GM12874 (cell line): Measurements from ENCODE around the gene MYO1A.

Experiments used
- CTCF ChIP-seq: IDR thresholded peaks from 2 replicates; pipeline ENCODE4 v1.5.1; 2011; ENCODE audit warnings: low read depth, mild to moderate bottlenecking, control low read depth, low read length, moderate library complexity; ENCODE audit not compliant: insufficient read depth

MYO1A gene

GRCh38 chr12:57040211-57040610 is 9.7 kb downstream of the MYO1A start:
- no peak for TF ChIP-seq CTCF

DNA sequence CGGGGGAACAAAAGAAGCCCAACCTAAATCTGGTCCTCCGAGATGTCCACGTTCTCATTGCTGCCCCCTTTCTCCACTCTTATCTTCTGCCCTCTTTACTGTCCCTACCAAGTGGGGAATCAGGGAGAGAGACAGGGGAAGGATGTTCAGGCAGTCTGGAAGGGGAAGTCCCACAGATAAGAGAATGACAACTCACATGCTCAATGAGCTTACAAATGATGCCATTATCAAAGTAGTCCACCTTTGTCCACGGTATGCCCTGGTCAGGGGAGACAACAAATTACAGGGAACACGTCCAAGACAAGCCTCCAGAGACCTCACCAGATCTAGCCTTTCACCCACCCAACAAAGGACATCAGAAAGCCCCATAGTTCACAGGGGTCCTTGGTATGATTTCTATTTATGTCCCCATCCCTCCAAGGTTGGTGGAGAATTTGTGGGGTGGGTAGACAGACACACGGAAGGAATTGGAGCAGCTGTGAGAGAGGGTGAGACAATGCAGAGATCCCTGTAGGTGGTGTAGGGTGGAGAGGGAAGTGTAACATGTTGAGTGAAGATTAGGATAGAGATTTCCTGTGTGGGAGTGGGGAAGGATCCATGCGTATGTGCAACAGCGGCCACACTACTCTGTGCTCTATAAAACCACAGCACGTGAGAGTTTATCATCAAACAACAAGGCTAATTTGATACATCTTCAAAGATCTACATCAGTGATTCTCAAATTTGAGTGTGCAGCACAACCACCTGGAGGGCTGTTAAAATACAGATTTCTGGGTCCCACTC is 10.7 kb downstream of the MYO1A start:
- no peak for TF ChIP-seq CTCF

- no peak for TF ChIP-seq CTCF
Observed at GRCh38 chr12:57037264-57037663, 12.7 kb downstream of the MYO1A start.

GRCh38 chr12:57033431-57033830 is 16.5 kb downstream of the MYO1A start:
- TF ChIP-seq CTCF: no peak

DNA sequence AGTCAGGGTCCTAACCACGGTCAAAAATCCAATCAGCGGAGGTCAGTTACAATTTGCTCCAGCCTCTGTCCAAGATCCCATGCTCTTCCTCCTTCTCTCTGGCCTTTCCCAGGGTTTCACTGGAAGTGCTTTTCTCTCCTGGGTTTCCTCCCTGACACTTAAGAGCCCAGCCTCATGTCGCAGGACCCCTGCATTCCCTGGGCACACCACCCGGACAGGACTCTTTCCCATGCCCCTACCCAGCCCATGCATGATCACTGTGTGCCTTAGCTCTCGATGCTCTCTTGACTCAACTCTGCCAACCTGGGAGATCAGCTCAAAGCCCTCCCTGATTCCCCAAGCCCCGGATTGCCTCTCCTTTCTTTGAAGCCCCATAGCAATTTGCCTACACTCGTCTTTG is 18.1 kb downstream of the MYO1A start:
- no peak for TF ChIP-seq CTCF

- no peak for TF ChIP-seq CTCF
Observed at GRCh38 chr12:57031138-57031725, 18.7 kb downstream of the MYO1A start.

DNA sequence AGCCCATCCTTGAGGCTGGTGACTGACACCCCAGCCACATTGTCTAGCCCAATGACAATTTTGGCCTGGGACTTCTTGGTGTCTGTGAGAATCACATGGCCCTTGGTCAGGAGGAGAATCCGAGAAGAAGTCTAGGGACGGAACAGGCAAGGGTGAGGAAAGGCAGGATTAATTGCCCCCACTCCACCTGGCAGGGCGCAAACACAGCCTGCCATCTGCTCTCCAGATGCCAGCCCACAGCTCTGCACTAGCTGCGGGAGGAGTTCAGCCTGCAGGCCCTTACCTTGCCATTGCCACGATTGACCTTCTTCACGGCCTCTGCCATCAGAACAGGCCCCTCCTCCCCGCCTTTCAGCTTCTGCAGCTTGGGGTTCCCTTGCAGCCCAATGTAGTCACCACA is 20.5 kb downstream of the MYO1A start:
- TF ChIP-seq CTCF: no peak
